Colonic mucosa (tissue), 4 donors: ENCODE measurements around the gene NOL4L. TPM values are rescaled to one million over a fixed set of nuclear protein-coding genes. Genes with fewer than 3 reads are reported as not detected.

Experiments used
- DNase-seq: peaks from one replicate; pipeline ENCODE4 v3.0.0-alpha.2; 2020
- H3K27ac ChIP-seq: fragments of 200-600 bp; one replicate; pipeline ENCODE4 v1.8.0; 2021
- H3K27me3 ChIP-seq: fragments of 200-600 bp; one replicate; pipeline ENCODE4 v1.8.0; 2021
- H3K36me3 ChIP-seq: fragments of 200-600 bp; one replicate; pipeline ENCODE4 v1.8.0; 2021
- H3K4me1 ChIP-seq: fragments of 200-600 bp; one replicate; pipeline ENCODE4 v1.8.0; 2021; ENCODE audit warnings: mild to moderate bottlenecking
- H3K4me3 ChIP-seq: fragments of 200-600 bp; one replicate; pipeline ENCODE4 v1.8.0; 2021
- H3K9ac ChIP-seq, 2 donors: one replicate each; pipeline ENCODE4 v1.7.0; 2013; ENCODE audit warnings: control low read depth in 2 of 2, low read depth in 2 of 2, low read length in 2 of 2
- H3K9me3 ChIP-seq: fragments of 200-600 bp; one replicate; pipeline ENCODE4 v1.8.0; 2021
- intact Hi-C: fragments of 100-400 bp; cut with DNase I; formaldehyde crosslinking; loops from one replicate; pipeline ENCODE4 v1.14.1; 2022
- total RNA-seq, 2 donors: library from RNA; stranded (reverse); fragmentation: NEBNext Ultra II Directional in 1 of 2; extraction: Animal tissue kit (Norgen Biotek cat#: 25700) in 1 of 2; gene quantifications; one replicate each; pipeline ENCODE4 v1.2.1, GENCODE V29; 2021
- TF ChIP-seq, protein P1 (sequence below): fragments of 200-600 bp; IDR thresholded peaks from one replicate; pipeline ENCODE4 v1.8.0; 2022; ENCODE audit warnings: antibody characterized with exemption, mild to moderate bottlenecking
- donor health status: healthy.
- donor health status: DM: no; HTN: no; CAD: no.
- donor health status: DM: no; HTN: no; CAD: no.

NOL4L gene
- total RNA-seq, 2 donors from 2014 or later, result 54.2 to 58.0 TPM

DNA sequence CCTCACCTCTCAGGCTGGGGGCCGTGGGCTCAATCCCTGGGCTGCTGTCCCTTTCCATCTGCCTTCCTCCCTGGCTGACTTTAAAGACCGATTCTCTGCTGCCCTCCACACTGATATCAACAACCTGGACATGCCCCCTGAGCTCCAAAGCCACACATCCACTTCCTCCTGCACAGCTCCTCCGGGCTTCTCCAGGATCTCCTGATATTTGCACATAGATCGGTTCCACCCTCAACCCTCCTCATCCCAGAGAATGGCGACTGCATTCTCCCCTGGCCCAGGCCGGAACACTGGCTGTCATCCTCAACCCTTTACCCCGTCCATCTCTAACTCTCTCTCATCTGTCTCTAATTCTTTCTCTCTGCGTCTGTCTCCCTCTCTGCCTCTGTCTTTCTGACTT, 21.0 kb upstream of the NOL4L start:
- no peaks in the 10 kb centered on the region for H3K27me3 ChIP-seq
- TF ChIP-seq, protein P1, sequence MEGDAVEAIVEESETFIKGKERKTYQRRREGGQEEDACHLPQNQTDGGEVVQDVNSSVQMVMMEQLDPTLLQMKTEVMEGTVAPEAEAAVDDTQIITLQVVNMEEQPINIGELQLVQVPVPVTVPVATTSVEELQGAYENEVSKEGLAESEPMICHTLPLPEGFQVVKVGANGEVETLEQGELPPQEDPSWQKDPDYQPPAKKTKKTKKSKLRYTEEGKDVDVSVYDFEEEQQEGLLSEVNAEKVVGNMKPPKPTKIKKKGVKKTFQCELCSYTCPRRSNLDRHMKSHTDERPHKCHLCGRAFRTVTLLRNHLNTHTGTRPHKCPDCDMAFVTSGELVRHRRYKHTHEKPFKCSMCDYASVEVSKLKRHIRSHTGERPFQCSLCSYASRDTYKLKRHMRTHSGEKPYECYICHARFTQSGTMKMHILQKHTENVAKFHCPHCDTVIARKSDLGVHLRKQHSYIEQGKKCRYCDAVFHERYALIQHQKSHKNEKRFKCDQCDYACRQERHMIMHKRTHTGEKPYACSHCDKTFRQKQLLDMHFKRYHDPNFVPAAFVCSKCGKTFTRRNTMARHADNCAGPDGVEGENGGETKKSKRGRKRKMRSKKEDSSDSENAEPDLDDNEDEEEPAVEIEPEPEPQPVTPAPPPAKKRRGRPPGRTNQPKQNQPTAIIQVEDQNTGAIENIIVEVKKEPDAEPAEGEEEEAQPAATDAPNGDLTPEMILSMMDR, result no peak
- intact Hi-C loops, result no loop called here

DNA sequence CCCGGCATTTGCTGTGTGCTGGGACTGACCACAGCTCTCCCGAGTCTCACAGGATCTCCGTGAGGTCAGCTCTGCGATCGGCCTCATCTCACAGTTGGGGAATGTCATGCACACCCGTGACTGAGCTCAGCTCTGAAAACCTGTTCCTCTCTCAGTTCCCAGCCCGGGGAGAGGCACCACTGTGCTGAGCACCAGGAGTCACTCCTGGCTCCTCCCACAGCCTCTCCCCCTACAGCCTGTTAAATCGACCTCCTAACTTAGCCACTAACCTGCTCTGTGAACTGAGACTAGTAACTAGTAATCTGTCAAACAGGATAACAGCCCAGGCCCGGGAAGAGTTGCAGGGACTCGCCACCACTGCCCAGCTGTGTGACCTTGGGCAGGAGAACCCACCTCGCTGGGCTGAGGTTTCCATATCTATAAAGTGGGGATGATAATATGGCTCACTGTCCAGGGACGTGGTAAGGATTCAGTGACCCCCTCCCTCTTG, 20.1 kb upstream of the NOL4L start:
- intact Hi-C loops, result no loop called here
- Histone ChIP-seq H3K36me3 (no peaks in the 10 kb centered on the region), H3K9me3 (no peaks in the 10 kb centered on the region), H3K9ac (no peak overlapping the region), H3K27ac (no peak overlapping the region), H3K4me3 (no peak overlapping the region), H3K27me3 (no peaks in the 10 kb centered on the region), H3K4me1 (no peaks in the 10 kb centered on the region)
- TF ChIP-seq, protein P1, result no peak
- DNase-seq, result no peak

More for the DNA sequence above, 21.0 kb upstream of the NOL4L start:
- no peaks in the 10 kb centered on the region for H3K36me3 ChIP-seq
- H3K9ac ChIP-seq, result no peak overlapping the region
- no peak for DNase-seq
- no peak overlapping the region for H3K27ac ChIP-seq
- H3K4me1 ChIP-seq, result no peaks in the 10 kb centered on the region
- H3K9me3 ChIP-seq, result no peaks in the 10 kb centered on the region
- H3K4me3 ChIP-seq, result no peak overlapping the region

DNA sequence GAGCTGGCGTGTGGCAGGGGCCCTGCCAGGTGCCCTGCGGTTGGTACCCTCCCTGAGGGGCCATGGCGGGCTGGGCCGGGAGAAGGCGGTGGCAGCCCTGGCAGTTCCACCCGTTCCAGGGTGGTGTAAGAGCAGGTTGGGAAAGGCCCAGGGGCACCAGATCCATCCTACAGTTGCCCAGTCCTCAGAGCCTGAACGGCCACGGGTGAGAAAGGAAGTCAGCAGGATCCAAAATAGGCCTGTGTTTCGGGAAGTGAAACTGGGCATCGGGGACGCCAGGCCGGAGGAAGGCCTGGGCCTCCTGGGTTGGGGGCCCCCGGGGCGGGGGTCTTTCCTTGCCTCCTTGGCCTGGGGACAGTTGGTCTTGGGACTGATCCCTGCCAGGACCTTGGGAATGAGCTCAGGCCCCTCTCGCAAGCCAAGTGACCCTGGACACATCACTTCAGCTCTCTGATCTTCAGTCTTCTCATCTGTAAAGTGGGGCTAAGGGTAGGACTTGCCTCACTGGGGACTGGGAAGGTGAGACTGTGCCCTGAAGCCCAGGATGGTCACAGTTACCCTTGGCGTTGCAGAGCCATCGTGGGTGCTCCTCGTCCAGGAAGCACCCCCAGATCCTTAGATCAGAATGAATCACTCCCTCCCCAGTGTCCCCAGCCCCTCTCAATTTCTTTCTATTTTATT, 18.1 kb upstream of the NOL4L start:
- Histone ChIP-seq H3K4me1 (no peaks in the 10 kb centered on the region), H3K4me3 (no peak overlapping the region), H3K9ac (no peak overlapping the region), H3K27me3 (no peaks in the 10 kb centered on the region), H3K27ac (no peak overlapping the region), H3K9me3 (no peaks in the 10 kb centered on the region), H3K36me3 (no peaks in the 10 kb centered on the region)
- intact Hi-C loops, result no loop called here
- TF ChIP-seq, protein P1, result no peak
- DNase-seq, result no peak

DNA sequence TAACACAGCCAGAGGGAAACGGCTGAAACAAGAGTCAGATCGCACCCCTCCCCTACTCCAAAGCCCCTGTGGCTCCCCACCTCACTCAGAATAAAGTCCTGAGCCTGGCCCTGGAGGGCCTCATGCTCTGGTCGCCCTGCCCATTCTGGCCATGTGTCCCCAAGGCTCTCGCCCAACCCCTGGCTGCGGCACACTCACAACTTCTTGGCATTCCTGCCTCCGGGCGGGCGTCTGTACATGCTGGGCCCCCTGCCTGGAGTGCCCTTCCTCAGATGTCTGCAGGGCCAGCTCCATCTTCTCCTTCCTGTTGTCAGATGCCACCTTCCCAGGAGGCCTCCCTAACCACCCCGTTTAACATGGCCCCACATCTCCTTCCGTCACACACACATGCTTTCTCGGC, 17.1 kb upstream of the NOL4L start:
- Histone ChIP-seq H3K9ac (no peak overlapping the region), H3K36me3 (no peaks in the 10 kb centered on the region), H3K27ac (no peak overlapping the region), H3K9me3 (no peaks in the 10 kb centered on the region), H3K4me3 (no peak overlapping the region), H3K4me1 (no peaks in the 10 kb centered on the region), H3K27me3 (no peaks in the 10 kb centered on the region)
- TF ChIP-seq, protein P1, result no peak
- no peak for DNase-seq
- intact Hi-C loops, result no loop called here

DNA sequence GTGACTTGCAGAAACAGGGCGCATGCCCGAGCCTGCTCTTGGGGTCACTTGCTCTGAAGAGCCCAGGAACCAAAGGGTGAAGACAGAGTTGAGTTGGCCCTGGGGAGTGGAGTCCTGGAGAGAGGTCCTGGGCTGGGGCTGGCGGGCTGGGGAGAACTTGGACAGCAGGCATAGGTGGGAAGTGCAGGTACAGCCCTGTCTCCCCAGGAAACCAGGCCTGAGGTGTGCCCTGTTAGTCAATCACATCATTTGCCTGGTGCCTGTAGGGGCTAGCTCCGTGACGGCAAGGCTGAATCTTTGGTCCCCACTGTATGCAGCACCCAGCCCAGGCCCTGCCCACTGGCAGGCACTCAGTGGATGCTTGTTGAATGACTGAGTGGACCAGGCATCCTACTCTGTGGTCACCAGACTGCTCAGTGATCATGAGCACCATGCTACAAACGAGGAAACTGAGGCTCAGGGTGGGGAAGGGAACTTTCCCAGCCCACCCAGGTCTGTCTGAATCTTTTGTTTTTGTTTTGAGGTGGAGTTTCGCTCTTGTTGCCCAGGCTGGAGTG, 15.6 kb upstream of the NOL4L start:
- no peak for DNase-seq
- H3K36me3 ChIP-seq, result no peaks in the 10 kb centered on the region
- no peak overlapping the region for H3K27ac ChIP-seq
- no peaks in the 10 kb centered on the region for H3K9me3 ChIP-seq
- H3K4me1 ChIP-seq, result no peaks in the 10 kb centered on the region
- H3K9ac ChIP-seq, result no peak overlapping the region
- intact Hi-C loops, result no loop called here
- H3K27me3 ChIP-seq, result no peaks in the 10 kb centered on the region
- TF ChIP-seq, protein P1, result no peak
- no peak overlapping the region for H3K4me3 ChIP-seq
